ENCODE measurements around the gene CR2. TPM values are rescaled to one million over a fixed set of nuclear protein-coding genes. Genes with fewer than 3 reads are reported as not detected.

CR2 gene
- total RNA-seq, 2 donors from 2014 or later = not detected

Other genes with a start within 250 kb of the CR2 start
- 10 to 100 TPM; 65.1 to 94.5 TPM for gene CD55, start 132.7 kb upstream of the CR2 start, total RNA-seq
- 10 to 100 TPM in 1 of 2 donors, 1 to 10 TPM in 1; 4.0 to 11.3 TPM for gene CR1, start 41.8 kb downstream of the CR2 start, total RNA-seq
- gene CR1L, start 190.8 kb downstream of the CR2 start, total RNA-seq = not detected